ENCODE data around the gene CUX1. TPM values are rescaled to one million over a fixed set of nuclear protein-coding genes. Genes with fewer than 3 reads are reported as not detected.

CUX1 gene
- total RNA-seq, 1 experiment from 2014 or later = 92.4 TPM

DNA sequence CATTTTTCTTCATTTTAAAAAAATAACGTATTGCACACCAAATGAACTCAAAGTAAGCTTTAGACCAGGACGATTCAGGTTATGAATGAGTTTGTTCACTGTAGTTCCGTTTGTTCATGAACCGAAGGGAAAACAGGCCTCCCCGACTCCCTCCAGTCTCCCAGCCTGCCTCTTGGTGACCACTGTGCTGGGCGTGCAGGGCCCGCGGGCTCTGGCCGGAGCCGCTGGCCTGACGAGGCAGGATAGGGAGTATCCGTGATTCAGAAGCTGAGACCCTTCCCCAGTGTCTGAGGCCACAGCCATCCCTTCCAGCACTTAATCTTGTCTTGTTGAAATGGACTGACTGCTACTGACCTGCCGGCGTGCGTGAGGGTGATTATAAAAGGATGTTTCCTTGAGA lies 438.5 kb downstream of the CUX1 start:
- H2AFZ ChIP-seq (ENCODE audit: low read length) = no peak overlapping the region
- DNase-seq = no peak
- no peak overlapping the region for H3K4me2 ChIP-seq (ENCODE audit: low read depth, low read length, poor library complexity, severe bottlenecking)
- H3K4me3 ChIP-seq (ENCODE audit: low read length) = no peak overlapping the region
- no peaks in the 10 kb centered on the region for H3K9me3 ChIP-seq (ENCODE audit: low read length)
- 0 out of 2 replicates have a peak, but pooled peaks cover 3% of the 10 kb centered on the region for H3K36me3 ChIP-seq (ENCODE audit: insufficient read depth, low read length)
- no peak overlapping the region for H3K9ac ChIP-seq (ENCODE audit: low read length)
- no peaks in the 10 kb centered on the region for H3K27me3 ChIP-seq (ENCODE audit: low read length)
- peaks cover 4% of the 10 kb centered on the region; the same call in 1 of the 2 replicates for H3K79me2 ChIP-seq (ENCODE audit: low read length)
- H3K9me2 ChIP-seq (replicated peaks; ENCODE audit: insufficient read depth, low read length) = no peaks in the 10 kb centered on the region
- H3K27ac ChIP-seq (ENCODE audit: low read length) = no peak overlapping the region
- peaks cover 26% of the 10 kb centered on the region for H3K4me1 ChIP-seq (ENCODE audit: low read length)
- H4K20me1 ChIP-seq (ENCODE audit: insufficient read depth, low read depth, low read length) = no peaks in the 10 kb centered on the region

DNA sequence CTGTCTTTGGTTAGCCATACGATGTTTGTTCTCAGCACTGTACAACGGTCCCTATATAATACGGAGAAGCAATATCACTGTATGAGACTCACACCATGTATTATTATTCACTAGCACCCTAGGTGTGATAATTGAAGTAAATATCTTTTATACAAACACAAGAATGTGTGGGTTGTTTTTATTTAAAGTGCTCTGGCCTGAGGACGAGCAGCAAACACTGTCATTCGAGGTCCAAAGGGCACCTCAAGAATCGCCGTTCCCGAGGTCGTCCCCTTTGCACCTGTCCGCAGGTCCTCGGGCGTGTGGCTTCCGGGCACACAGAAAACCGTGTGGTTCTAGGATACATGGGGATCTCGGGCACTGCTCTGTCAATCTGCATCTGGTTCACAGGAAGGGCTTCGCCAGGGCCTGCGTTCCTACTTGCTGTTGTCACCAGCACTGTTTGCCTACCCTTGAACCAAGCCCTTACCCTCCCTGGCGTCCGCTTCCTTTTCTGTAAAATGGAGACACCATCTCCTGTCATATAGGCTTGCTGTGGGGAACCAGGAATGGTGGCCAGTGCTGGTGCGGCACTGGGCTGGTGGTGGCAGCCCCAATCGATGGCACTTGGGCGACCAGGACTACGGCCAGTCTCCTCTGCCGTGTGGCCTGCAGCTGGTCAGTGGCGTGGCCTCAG lies 440.8 kb downstream of the CUX1 start:
- no peak overlapping the region for H3K9ac ChIP-seq (ENCODE audit: low read length)
- H3K9me3 ChIP-seq (ENCODE audit: low read length) = no peaks in the 10 kb centered on the region
- no peak for DNase-seq
- no peak overlapping the region for H3K4me3 ChIP-seq (ENCODE audit: low read length)
- H3K36me3 ChIP-seq (ENCODE audit: insufficient read depth, low read length) = 0 out of 2 replicates have a peak, but pooled peaks cover under 1% of the 10 kb centered on the region
- H3K4me2 ChIP-seq (ENCODE audit: low read depth, low read length, poor library complexity, severe bottlenecking) = no peak overlapping the region
- H3K27ac ChIP-seq (ENCODE audit: low read length) = no peak overlapping the region
- H3K4me1 ChIP-seq (ENCODE audit: low read length) = peaks cover 3% of the 10 kb centered on the region
- no peaks in the 10 kb centered on the region for H3K9me2 ChIP-seq (replicated peaks; ENCODE audit: insufficient read depth, low read length)
- peaks cover 1% of the 10 kb centered on the region; the same call in 1 of the 2 replicates for H3K79me2 ChIP-seq (ENCODE audit: low read length)
- no peaks in the 10 kb centered on the region for H4K20me1 ChIP-seq (ENCODE audit: insufficient read depth, low read depth, low read length)
- H3K27me3 ChIP-seq (ENCODE audit: low read length) = no peaks in the 10 kb centered on the region
- no peak overlapping the region for H2AFZ ChIP-seq (ENCODE audit: low read length)

DNA sequence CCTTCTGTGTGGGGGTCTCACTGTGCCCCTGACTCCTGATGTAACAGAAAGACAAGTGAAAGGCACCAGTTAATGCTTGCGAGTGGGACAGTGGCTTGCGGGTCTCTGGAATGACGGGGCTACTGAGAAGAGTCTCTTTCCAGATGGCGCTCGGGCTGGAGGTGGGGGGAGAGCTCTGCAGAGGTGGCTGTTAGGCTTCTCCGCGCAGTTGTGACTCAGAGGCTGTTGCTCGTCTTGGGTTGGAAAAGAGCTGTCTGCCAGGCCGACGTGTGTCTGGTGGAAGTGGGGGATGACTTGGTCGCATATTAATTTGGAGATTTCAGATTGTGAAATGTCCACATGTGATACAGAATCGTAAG lies 441.3 kb downstream of the CUX1 start:
- H4K20me1 ChIP-seq (ENCODE audit: insufficient read depth, low read depth, low read length) = no peaks in the 10 kb centered on the region
- H3K79me2 ChIP-seq (ENCODE audit: low read length) = no peaks in the 10 kb centered on the region
- H3K4me2 ChIP-seq (ENCODE audit: low read depth, low read length, poor library complexity, severe bottlenecking) = no peak overlapping the region
- no peak overlapping the region for H2AFZ ChIP-seq (ENCODE audit: low read length)
- no peaks in the 10 kb centered on the region for H3K4me1 ChIP-seq (ENCODE audit: low read length)
- H3K9me3 ChIP-seq (ENCODE audit: low read length) = no peaks in the 10 kb centered on the region
- no peak overlapping the region for H3K9ac ChIP-seq (ENCODE audit: low read length)
- H3K27ac ChIP-seq (ENCODE audit: low read length) = no peak overlapping the region
- H3K27me3 ChIP-seq (ENCODE audit: low read length) = no peaks in the 10 kb centered on the region
- no peak overlapping the region for H3K4me3 ChIP-seq (ENCODE audit: low read length)
- DNase-seq = no peak
- no peaks in the 10 kb centered on the region for H3K9me2 ChIP-seq (replicated peaks; ENCODE audit: insufficient read depth, low read length)
- no peaks in the 10 kb centered on the region for H3K36me3 ChIP-seq (ENCODE audit: insufficient read depth, low read length)

DNA sequence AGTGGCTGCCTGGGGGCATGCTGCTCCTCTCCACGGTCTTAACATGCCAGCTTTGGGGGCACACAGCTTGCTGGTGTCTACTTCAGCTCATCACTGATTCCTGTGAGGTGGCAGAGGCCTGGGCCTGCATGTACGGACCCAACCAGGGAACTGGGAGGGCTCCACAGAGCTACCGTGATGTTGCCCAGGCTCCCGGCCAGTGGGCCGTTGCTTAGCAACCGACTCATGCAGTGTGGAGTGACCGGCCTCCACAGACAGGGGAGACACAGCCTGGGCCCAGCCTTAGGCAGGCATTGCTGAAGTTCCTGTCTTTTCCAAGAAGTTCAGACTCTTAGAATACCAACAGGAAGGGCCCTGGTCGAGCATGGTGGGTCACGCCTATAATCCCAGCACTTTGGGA lies 443.4 kb downstream of the CUX1 start:
- Histone ChIP-seq H3K4me3 (ENCODE audit: low read length) (no peak overlapping the region), H2AFZ (ENCODE audit: low read length) (no peak overlapping the region), H3K27ac (ENCODE audit: low read length) (no peak overlapping the region), H3K4me1 (ENCODE audit: low read length) (0 out of 2 replicates have a peak, but pooled peaks cover 3% of the 10 kb centered on the region), H3K79me2 (ENCODE audit: low read length) (no peaks in the 10 kb centered on the region), H3K9ac (ENCODE audit: low read length) (no peak overlapping the region), H4K20me1 (ENCODE audit: insufficient read depth, low read depth, low read length) (no peaks in the 10 kb centered on the region), H3K27me3 (ENCODE audit: low read length) (no peaks in the 10 kb centered on the region), H3K9me2 (replicated peaks; ENCODE audit: insufficient read depth, low read length) (no peaks in the 10 kb centered on the region), H3K4me2 (ENCODE audit: low read depth, low read length, poor library complexity, severe bottlenecking) (no peak overlapping the region), H3K9me3 (ENCODE audit: low read length) (no peaks in the 10 kb centered on the region), H3K36me3 (ENCODE audit: insufficient read depth, low read length) (no peaks in the 10 kb centered on the region)
- no peak for DNase-seq

DNA sequence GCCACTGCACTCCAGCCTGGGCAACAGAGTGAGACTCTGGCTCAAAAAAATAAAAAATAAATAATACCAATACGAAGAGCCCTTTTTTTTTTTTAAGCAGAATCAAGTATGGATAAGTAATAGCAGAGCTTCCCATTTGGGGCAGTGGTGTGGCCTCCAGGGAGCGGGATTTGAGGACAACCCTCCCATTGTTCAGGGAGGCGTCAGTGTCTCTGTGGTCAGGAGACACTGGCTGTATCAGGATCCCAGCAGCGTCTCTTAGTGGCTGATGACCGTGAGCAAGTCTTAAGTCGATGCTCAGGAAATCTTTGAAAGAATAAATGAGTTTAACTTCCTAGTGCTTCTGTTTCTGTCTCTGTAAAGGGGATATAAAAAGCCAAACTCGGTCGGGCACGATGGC lies 444.0 kb downstream of the CUX1 start:
- H3K4me2 ChIP-seq (ENCODE audit: low read depth, low read length, poor library complexity, severe bottlenecking) = no peak overlapping the region
- H3K27me3 ChIP-seq (ENCODE audit: low read length) = no peaks in the 10 kb centered on the region
- no peaks in the 10 kb centered on the region for H3K36me3 ChIP-seq (ENCODE audit: insufficient read depth, low read length)
- H3K4me1 ChIP-seq (ENCODE audit: low read length) = 0 out of 2 replicates have a peak, but pooled peaks cover 3% of the 10 kb centered on the region
- H2AFZ ChIP-seq (ENCODE audit: low read length) = no peak overlapping the region
- DNase-seq = no peak
- H3K9ac ChIP-seq (ENCODE audit: low read length) = no peak overlapping the region
- H4K20me1 ChIP-seq (ENCODE audit: insufficient read depth, low read depth, low read length) = no peaks in the 10 kb centered on the region
- no peaks in the 10 kb centered on the region for H3K9me2 ChIP-seq (replicated peaks; ENCODE audit: insufficient read depth, low read length)
- H3K4me3 ChIP-seq (ENCODE audit: low read length) = no peak overlapping the region
- no peaks in the 10 kb centered on the region for H3K79me2 ChIP-seq (ENCODE audit: low read length)
- no peak overlapping the region for H3K27ac ChIP-seq (ENCODE audit: low read length)
- H3K9me3 ChIP-seq (ENCODE audit: low read length) = no peaks in the 10 kb centered on the region

DNA sequence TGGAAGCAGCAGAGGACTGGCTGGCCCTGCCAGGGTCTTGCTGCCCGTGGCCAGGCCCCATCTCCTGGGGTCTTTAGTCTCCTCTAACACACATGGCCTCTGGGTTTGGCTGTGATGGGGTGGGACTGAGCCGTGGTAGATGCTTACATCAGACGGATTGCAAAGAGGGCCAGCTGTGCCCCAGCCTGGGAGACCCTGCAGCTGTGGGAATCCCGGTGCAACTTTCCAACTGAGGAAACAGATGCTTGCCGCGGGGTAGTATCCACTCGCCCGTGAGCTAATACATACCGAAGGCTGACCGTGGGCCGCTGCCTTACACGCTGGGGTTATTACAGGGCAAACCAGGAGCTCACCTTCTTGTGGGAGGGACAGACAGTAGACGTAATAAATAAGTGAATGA lies 445.1 kb downstream of the CUX1 start:
- H3K79me2 ChIP-seq (ENCODE audit: low read length) = no peaks in the 10 kb centered on the region
- no peak overlapping the region for H2AFZ ChIP-seq (ENCODE audit: low read length)
- 0 out of 2 replicates have a peak, but pooled peaks cover 3% of the 10 kb centered on the region for H3K4me1 ChIP-seq (ENCODE audit: low read length)
- H3K9me3 ChIP-seq (ENCODE audit: low read length) = no peaks in the 10 kb centered on the region
- no peak overlapping the region for H3K4me2 ChIP-seq (ENCODE audit: low read depth, low read length, poor library complexity, severe bottlenecking)
- H3K4me3 ChIP-seq (ENCODE audit: low read length) = no peak overlapping the region
- no peaks in the 10 kb centered on the region for H3K9me2 ChIP-seq (replicated peaks; ENCODE audit: insufficient read depth, low read length)
- H3K9ac ChIP-seq (ENCODE audit: low read length) = no peak overlapping the region
- no peaks in the 10 kb centered on the region for H3K27me3 ChIP-seq (ENCODE audit: low read length)
- H3K27ac ChIP-seq (ENCODE audit: low read length) = no peak overlapping the region
- H3K36me3 ChIP-seq (ENCODE audit: insufficient read depth, low read length) = no peaks in the 10 kb centered on the region
- DNase-seq = no peak
- no peaks in the 10 kb centered on the region for H4K20me1 ChIP-seq (ENCODE audit: insufficient read depth, low read depth, low read length)

DNA sequence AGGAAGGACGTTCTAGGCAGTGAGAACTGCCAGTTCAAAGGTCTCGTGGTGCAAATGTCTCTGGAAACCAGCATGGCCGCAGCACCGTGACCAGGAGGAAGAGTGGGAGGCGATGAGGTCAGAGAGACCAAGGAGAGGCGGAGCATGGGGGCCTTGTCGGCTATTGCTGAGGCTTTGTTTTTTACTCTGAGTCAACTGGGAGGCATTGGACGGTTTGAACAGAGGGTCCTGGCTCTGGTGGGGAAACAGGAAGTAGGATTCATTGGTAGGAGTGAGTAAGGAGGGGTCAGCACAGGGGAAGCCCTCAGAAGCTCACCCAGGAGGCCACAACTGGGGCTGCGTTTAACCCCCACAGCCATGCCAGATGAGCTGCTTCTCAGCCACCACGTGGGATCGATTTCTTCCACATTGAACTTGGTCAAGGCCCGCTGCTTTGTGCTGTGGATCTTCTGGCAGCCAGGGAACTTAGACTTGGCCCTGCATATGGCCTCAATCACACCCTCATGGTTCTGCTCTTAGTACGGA lies 447.0 kb downstream of the CUX1 start:
- H3K4me1 ChIP-seq (ENCODE audit: low read length) = 0 out of 2 replicates have a peak, but pooled peaks cover 3% of the 10 kb centered on the region
- DNase-seq = no peak
- H4K20me1 ChIP-seq (ENCODE audit: insufficient read depth, low read depth, low read length) = no peaks in the 10 kb centered on the region
- no peak overlapping the region for H3K4me3 ChIP-seq (ENCODE audit: low read length)
- H3K79me2 ChIP-seq (ENCODE audit: low read length) = no peaks in the 10 kb centered on the region
- no peak overlapping the region for H2AFZ ChIP-seq (ENCODE audit: low read length)
- no peaks in the 10 kb centered on the region for H3K36me3 ChIP-seq (ENCODE audit: insufficient read depth, low read length)
- H3K4me2 ChIP-seq (ENCODE audit: low read depth, low read length, poor library complexity, severe bottlenecking) = no peak overlapping the region
- no peaks in the 10 kb centered on the region for H3K9me2 ChIP-seq (replicated peaks; ENCODE audit: insufficient read depth, low read length)
- H3K9ac ChIP-seq (ENCODE audit: low read length) = no peak overlapping the region
- no peak overlapping the region for H3K27ac ChIP-seq (ENCODE audit: low read length)
- H3K27me3 ChIP-seq (ENCODE audit: low read length) = no peaks in the 10 kb centered on the region
- H3K9me3 ChIP-seq (ENCODE audit: low read length) = no peaks in the 10 kb centered on the region

DNA sequence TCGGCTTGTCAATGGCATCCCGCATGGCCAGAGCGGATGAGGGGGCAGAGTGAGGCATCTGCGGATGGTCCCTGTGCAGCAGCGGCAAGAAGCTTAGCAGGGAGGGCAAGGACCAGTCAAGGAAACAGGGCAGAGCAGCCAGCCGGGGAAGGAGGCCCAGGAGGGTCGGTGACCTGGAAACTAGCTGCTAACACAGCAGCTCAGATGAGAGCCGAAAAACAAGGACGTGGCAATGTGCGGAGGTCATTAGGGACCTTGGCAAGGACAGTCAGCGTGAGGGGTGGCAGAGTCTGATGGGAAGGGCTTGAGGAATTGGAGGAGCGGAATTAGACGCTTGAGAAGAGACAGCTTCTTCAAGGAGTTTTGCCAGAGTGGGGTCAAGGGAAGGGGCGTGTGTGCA lies 449.1 kb downstream of the CUX1 start:
- Histone ChIP-seq H3K36me3 (ENCODE audit: insufficient read depth, low read length) (no peaks in the 10 kb centered on the region), H3K4me1 (ENCODE audit: low read length) (peaks cover 10% of the 10 kb centered on the region), H3K9me2 (replicated peaks; ENCODE audit: insufficient read depth, low read length) (no peaks in the 10 kb centered on the region), H4K20me1 (ENCODE audit: insufficient read depth, low read depth, low read length) (no peaks in the 10 kb centered on the region), H3K27ac (ENCODE audit: low read length) (no peak overlapping the region), H3K4me3 (ENCODE audit: low read length) (no peak overlapping the region), H3K79me2 (ENCODE audit: low read length) (no peaks in the 10 kb centered on the region), H3K9ac (ENCODE audit: low read length) (no peak overlapping the region), H3K27me3 (ENCODE audit: low read length) (no peaks in the 10 kb centered on the region), H2AFZ (ENCODE audit: low read length) (no peak overlapping the region), H3K4me2 (ENCODE audit: low read depth, low read length, poor library complexity, severe bottlenecking) (no peak overlapping the region), H3K9me3 (ENCODE audit: low read length) (no peaks in the 10 kb centered on the region)
- DNase-seq = no peak

Measured in Karpas-422 (cell line).